GM19239 (cell line): Measurements from ENCODE around the gene POLR3C.

Source experiments
- DNase-seq: peaks from one replicate; pipeline ENCODE4 v3.0.0; 2011; ENCODE audit warnings: low spot score; ENCODE audit not compliant: insufficient read length
- FAIRE-seq: peaks from 2 replicates; lab custom pipeline; 2011; peaks lifted over from hg19 to GRCh38; lab: Jason Lieb, UNC

The POLR3C gene

DNA sequence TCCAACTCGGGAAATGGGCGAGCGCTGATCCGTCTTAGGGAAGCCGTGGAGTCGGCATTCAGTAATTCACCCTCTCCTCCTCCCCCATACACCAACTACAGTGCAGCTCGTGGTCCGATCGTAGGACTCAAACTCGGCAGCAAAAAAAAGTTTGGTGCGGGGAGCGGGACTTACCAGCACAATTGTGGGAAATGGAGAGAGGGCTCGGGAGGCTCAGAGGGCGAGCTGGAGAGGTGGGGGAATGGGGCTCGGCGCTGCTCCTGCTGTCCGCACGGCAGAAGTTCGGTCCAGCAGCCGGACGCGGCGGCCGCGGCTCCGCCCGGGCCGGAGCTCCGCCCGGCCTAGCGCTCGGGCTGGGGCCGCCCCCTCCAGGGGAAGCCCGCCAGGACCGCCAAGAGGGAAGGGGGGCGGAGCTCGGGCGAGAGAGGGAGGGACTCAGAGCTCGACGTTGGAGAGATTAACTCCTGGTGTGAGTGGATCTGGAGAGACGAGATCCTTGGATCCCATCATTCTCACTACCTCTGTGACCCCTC lies 35.6 kb downstream of the POLR3C start:
- peak; percentile 88 for FAIRE-seq
- peak; percentile 74 for DNase-seq

- no peak for FAIRE-seq
Measured at GRCh38 chr1:145863282-145864018, 39.5 kb downstream of the POLR3C start.

GRCh38 chr1:145868232-145868631 lies 44.2 kb downstream of the POLR3C start:
- no peak for FAIRE-seq

More at GRCh38 chr1:145863282-145864018, 39.5 kb downstream of the POLR3C start:
- no peak for DNase-seq

GRCh38 chr1:145871994-145872924 lies 48.3 kb downstream of the POLR3C start:
- DNase-seq (peak; percentile 33), FAIRE-seq (peak; percentile 52)

More at GRCh38 chr1:145868232-145868631, 44.2 kb downstream of the POLR3C start:
- DNase-seq: no peak

DNA sequence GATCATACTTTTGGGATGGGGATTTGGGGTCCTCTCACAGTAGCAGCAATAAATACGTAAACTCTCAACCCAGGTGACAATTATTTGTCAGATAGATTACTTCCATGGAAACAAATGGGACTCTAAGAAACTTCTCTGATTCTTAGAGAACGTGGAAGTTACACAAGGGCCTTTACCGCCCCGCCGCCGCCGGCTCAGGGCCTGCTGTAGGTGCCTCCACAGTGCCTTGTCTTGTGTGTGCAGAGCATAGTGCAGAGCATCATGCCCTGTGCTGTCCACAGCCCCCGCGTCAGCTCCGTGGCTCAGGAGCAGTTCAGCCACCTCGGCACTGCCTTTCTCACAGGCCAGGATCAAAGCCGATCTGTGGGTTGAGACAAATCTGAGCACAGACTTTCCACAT lies 50.6 kb downstream of the POLR3C start:
- DNase-seq: no peak
- no peak for FAIRE-seq

- DNase-seq: no peak
- FAIRE-seq: no peak
Measured at GRCh38 chr1:145877923-145878486, 54.0 kb downstream of the POLR3C start.

GRCh38 chr1:145878724-145879123 lies 54.7 kb downstream of the POLR3C start:
- FAIRE-seq (no peak), DNase-seq (no peak)

GRCh38 chr1:145879775-145880174 lies 55.8 kb downstream of the POLR3C start:
- FAIRE-seq: no peak
- no peak for DNase-seq

DNA sequence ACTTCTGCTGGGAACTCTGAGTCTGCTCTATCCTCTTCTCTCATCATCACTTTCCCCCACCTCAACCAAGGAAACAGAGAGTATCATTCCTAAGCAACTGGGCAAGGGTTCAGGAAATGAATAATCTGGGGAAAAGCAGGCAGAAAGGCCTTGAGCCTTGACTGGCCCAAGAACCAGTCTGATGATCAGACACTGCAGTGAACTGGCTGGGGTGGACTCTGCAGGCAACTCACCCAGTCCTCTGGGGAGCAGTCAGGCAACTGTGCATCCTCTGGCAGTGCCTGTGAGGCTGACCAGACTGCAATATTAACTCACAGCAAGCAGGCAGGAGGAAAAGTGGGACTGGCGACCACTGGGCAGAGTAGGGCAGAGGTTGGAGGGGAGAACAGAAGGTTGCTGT lies 60.7 kb downstream of the POLR3C start:
- FAIRE-seq (no peak), DNase-seq (no peak)

GRCh38 chr1:145885738-145886287 lies 61.8 kb downstream of the POLR3C start, which contains the start of gene ANKRD35:
Gene ANKRD35, minus strand, starts transcription at chr1:145885866. Its CDS starts 108 bp downstream, at chr1:145885758.
- DNase-seq (peak; percentile 96), FAIRE-seq (peak; percentile 89)

DNA sequence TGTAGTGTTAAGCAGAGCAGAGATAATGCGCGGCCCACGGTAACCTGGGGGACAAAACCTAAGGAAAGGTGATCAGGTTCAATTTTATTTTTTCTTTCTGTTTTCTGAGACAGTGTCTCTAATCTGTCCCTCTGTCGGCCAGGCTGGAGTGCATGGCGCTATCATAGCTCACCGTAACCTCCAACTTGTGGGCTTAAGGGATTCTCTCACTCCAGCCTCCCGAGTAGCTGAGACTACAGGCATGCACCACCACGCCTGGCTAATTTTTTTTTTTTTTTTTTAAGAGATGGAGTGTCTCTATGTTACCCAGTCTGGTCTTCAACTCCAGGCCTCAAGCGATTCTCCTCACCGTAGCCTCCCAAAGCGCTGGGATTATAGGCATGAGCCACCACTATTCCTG lies 62.4 kb downstream of the POLR3C start:
- DNase-seq (no peak), FAIRE-seq (no peak)

- FAIRE-seq (no peak), DNase-seq (no peak)
Measured at GRCh38 chr1:145886816-145887215, 62.8 kb downstream of the POLR3C start.

GRCh38 chr1:145887631-145888030 lies 63.6 kb downstream of the POLR3C start:
- no peak for DNase-seq
- FAIRE-seq: no peak

GRCh38 chr1:145889722-145890121 lies 65.7 kb downstream of the POLR3C start:
- DNase-seq (no peak), FAIRE-seq (no peak)

GRCh38 chr1:145891143-145891542 lies 67.1 kb downstream of the POLR3C start:
- FAIRE-seq (no peak), DNase-seq (no peak)

DNA sequence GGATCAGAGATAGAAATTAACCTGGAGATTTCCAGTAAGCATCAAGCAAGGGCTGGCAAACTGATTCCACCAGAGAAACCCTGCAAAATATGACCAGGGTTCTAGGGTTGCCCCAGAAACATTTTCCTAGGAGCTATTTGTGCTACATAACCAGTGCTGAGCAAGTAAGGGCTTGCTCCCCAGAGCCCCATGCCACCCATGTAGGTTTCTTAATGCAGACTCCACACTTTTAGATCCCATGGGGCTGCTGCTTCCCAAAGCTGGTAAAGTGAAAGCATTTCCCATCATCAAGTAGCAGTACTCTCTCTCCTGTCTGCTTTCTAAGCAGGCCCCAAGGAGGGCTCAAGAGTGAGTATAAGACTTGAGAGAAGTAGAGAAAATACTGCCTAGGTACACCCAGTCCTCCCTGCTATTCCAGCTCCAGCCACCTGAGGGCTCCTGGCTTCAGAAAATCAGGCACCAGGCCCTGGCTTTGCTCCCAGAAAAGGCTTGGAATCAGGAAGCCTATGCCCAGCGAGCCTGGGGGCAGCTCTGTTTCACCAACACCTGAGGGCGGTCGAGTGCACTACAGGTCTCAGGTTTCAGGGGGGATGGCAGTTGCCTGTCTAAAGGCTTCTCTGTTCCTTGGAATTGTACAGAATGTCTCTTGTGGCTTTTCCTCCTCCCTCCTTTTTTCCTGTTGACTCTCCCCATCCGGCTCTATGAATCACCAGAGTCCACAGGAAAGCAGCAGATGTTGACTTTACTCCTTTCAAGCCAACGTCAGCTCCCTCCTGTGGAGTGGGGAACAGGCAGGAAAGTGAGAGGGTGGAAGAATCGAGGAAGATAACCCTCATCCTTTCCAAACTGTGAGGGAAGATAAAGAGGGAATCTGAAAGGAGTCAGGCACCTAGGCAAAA lies 67.8 kb downstream of the POLR3C start:
- DNase-seq (peak; percentile 46), FAIRE-seq (no peak)

DNA sequence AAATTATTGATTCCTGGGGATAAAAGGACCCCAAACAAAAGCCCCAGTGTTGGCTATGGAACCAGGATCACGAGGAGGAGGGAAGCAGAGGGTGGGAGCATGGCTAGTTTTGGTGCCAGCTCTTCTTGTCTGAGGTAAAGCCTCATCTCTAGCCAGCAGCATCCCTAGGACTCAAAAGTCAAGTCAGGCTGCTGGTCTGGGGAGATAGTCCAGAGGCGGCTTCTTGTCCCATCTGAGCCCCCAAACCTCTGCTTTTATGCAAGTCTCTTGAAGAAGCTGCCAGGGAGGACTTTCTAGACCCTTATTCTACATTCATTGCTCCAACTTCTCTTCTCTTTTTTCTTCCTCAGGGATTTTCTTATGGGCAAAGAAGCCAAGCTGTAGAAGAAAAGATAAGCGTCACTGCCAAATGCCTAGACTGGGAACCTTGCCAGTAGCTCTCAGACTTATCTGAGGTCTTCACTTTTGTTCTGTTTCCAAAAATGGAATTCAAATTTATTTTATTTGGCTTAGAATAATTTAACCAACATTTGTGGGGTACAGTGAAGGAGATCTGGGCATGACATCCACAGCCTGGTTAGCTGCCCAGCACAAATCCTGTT lies 68.6 kb downstream of the POLR3C start:
- FAIRE-seq (no peak), DNase-seq (no peak)

DNA sequence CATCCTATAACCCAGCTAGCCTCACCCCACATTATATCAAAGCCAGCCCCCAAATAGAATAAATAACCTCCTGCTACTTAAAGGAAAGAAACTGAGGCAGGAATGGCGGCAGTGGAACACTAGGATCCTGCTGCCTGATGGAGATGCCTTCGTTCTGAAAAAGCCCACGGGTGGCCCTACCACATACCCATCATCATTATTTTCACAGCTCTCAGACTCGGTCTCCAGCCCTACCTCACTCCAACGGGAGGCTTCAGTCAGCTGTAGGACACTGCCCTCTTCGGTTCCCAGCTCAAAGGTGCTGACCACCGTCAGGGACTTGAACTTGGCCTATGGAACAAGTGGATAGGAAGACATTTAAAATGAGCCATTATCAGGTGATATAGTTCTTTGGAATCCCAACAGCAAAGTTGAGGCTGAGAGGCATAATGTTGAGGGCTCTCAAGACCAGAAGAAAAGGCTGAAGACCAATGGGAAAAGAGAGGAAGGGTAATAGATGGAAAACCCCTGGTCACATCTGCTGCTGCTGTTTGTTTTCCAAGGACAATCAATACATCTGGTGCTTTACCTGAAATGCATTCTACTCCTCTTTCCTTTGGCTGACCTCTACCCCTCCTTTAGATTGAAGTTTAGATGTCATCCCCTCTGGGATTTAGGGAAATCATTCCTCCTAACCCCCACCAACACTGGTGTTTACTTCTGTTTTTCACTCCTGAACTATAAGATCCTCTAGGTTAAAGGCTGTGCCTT lies 69.5 kb downstream of the POLR3C start:
- DNase-seq (no peak), FAIRE-seq (no peak)
